Middle frontal gyrus (tissue), 1 donor: ENCODE data around the gene HIVEP2.

ENCODE experiments used
- DNase-seq: peaks from one replicate; pipeline ENCODE4 v3.0.0-alpha.2; 2015; ENCODE audit warnings: low spot score; ENCODE audit errors: extremely low spot score

Gene HIVEP2

GRCh38 chr6:142844065-142844755 lies 100.8 kb downstream of the HIVEP2 start:
- no peak for DNase-seq

- no peak for DNase-seq
Measured at GRCh38 chr6:142843361-142843760, 101.6 kb downstream of the HIVEP2 start.

- peak; percentile 33 for DNase-seq
Measured at GRCh38 chr6:142842418-142843261, 102.3 kb downstream of the HIVEP2 start.

GRCh38 chr6:142841915-142842314 lies 103.1 kb downstream of the HIVEP2 start:
- DNase-seq, result no peak

GRCh38 chr6:142839686-142840040 lies 105.3 kb downstream of the HIVEP2 start:
- no peak for DNase-seq

- DNase-seq, result no peak
Measured at GRCh38 chr6:142838821-142839685, 105.9 kb downstream of the HIVEP2 start.

GRCh38 chr6:142835787-142836535 lies 109.0 kb downstream of the HIVEP2 start:
- DNase-seq, result no peak

GRCh38 chr6:142834853-142835252 lies 110.1 kb downstream of the HIVEP2 start:
- DNase-seq, result no peak

- no peak for DNase-seq
Measured at GRCh38 chr6:142833798-142834197, 111.2 kb downstream of the HIVEP2 start.

GRCh38 chr6:142833054-142833453 lies 111.9 kb downstream of the HIVEP2 start:
- no peak for DNase-seq

- no peak for DNase-seq
Measured at GRCh38 chr6:142830807-142831206, 114.2 kb downstream of the HIVEP2 start.

- DNase-seq, result no peak
Measured at GRCh38 chr6:142830116-142830710, 114.8 kb downstream of the HIVEP2 start.

GRCh38 chr6:142829556-142829955 lies 115.4 kb downstream of the HIVEP2 start:
- DNase-seq, result no peak

- DNase-seq, result no peak
Measured at GRCh38 chr6:142827991-142828390, 117.0 kb downstream of the HIVEP2 start.

- no peak for DNase-seq
Measured at GRCh38 chr6:142827369-142827768, 117.6 kb downstream of the HIVEP2 start.

GRCh38 chr6:142825760-142826159 lies 119.2 kb downstream of the HIVEP2 start:
- DNase-seq, result no peak

- no peak for DNase-seq
Measured at GRCh38 chr6:142824426-142824825, 120.5 kb downstream of the HIVEP2 start.

- DNase-seq, result no peak
Measured at GRCh38 chr6:142823256-142823902, 121.6 kb downstream of the HIVEP2 start.

GRCh38 chr6:142822842-142823241 lies 122.1 kb downstream of the HIVEP2 start:
- DNase-seq, result no peak

- DNase-seq, result no peak
Measured at GRCh38 chr6:142822383-142822782, 122.6 kb downstream of the HIVEP2 start.
